Fibroblast of lung (primary cell): ENCODE results near the gene LRRC15. TPM values are rescaled to one million over a fixed set of nuclear protein-coding genes. Genes with fewer than 3 reads are reported as not detected.

ENCODE experiments used
- DNase-seq, 2 donors: peaks; one replicate each; pipeline versions ENCODE4 v3.0.0 to v3.0.0-alpha.2; 2010; ENCODE audit warnings: low read depth in 2 of 2
- H2AFZ ChIP-seq: 2 replicates; pipeline ENCODE4 v1.5.1; 2012; ENCODE audit warnings: low read length, control low read depth, inconsistent platforms
- H3K27ac ChIP-seq: 2 replicates; pipeline ENCODE4 v1.5.1; 2011; ENCODE audit warnings: low read length, control low read depth; ENCODE audit not compliant: insufficient read depth
- H3K27me3 ChIP-seq: 2 replicates; pipeline ENCODE4 v1.5.1; 2011; ENCODE audit warnings: mild to moderate bottlenecking, low read length; ENCODE audit not compliant: control insufficient read depth, insufficient read depth
- H3K36me3 ChIP-seq: 2 replicates; pipeline ENCODE4 v1.5.1; 2011; ENCODE audit warnings: low read length; ENCODE audit not compliant: control insufficient read depth, insufficient read depth
- H3K4me1 ChIP-seq: 2 replicates; pipeline ENCODE4 v1.5.1; 2011; ENCODE audit warnings: low read length; ENCODE audit not compliant: control insufficient read depth, insufficient read depth; ENCODE audit errors: extremely low read depth
- H3K4me2 ChIP-seq: 2 replicates; pipeline ENCODE4 v1.5.1; 2011; ENCODE audit warnings: low read length, control low read depth; ENCODE audit not compliant: insufficient read depth; ENCODE audit errors: extremely low read depth
- H3K4me3 ChIP-seq, 4 experiments: fragments of 200-600 bp in 1 of 4; sonication (generic) in 1 of 4; replicated peaks in 1 of 4; 2 replicates each; pipeline ENCODE4 v1.5.1; 2011 to 2016; ENCODE audit warnings: low read length in 4 of 4, low read depth in 3 of 4, mild to moderate bottlenecking in 3 of 4, control low read depth in 2 of 4, inconsistent platforms in 1 of 4, mixed read lengths in 1 of 4; ENCODE audit not compliant: insufficient read depth in 1 of 4; ENCODE audit errors: control extremely low read depth in 1 of 4
- H3K79me2 ChIP-seq: 2 replicates; pipeline ENCODE4 v1.5.1; 2012; ENCODE audit warnings: mild to moderate bottlenecking, low read length, inconsistent platforms; ENCODE audit not compliant: control insufficient read depth, insufficient read depth
- H3K9ac ChIP-seq: 2 replicates; pipeline ENCODE4 v1.5.1; 2011; ENCODE audit warnings: mild to moderate bottlenecking, low read length, control low read depth; ENCODE audit not compliant: insufficient read depth
- H3K9me3 ChIP-seq: 2 replicates; pipeline ENCODE4 v1.5.1; 2012; ENCODE audit warnings: low read depth, low read length; ENCODE audit not compliant: control insufficient read depth, insufficient read depth
- H4K20me1 ChIP-seq: 2 replicates; pipeline ENCODE4 v1.5.1; 2011; ENCODE audit warnings: low read length; ENCODE audit not compliant: control insufficient read depth, insufficient read depth; ENCODE audit errors: extremely low read depth
- EZH2 ChIP-seq: IDR thresholded peaks from 2 replicates; pipeline ENCODE4 v1.5.1; 2012; ENCODE audit warnings: low read length, control low read depth, mild to moderate bottlenecking; ENCODE audit errors: missing control alignments
- polyA plus RNA-seq, 2 donors: library from polyadenylated mRNA; depleted of rRNA in 1 of 2; stranded (reverse) in 1 of 2; unstranded in 1 of 2; fragments of >200 nt; gene quantifications; 2 replicates each; pipeline ENCODE4 v1.2.1, GENCODE V29; 2011 to 2012; ENCODE audit warnings: missing spikeins in 1 of 2
- total RNA-seq: library from RNA; depleted of rRNA; stranded (reverse); fragments of >200 nt; gene quantifications from 2 replicates; pipeline ENCODE4 v1.2.1, GENCODE V29; 2014
- TF ChIP-seq, protein P1 (sequence below), 2 donors: IDR thresholded peaks in 1 of 2; conservative IDR thresholded peaks in 1 of 2; 1 replicate in 1 of 2; 2 replicates in 1 of 2; pipeline ENCODE4 v1.5.1; 2011 to 2012; ENCODE audit warnings: low read length in 2 of 2, control low read depth in 1 of 2, inconsistent platforms in 1 of 2, low read depth in 1 of 2, mild to moderate bottlenecking in 1 of 2

LRRC15 gene
- total and polyA plus RNA-seq, 2 donors (not counting 1 experiment from before 2014, with no cell fraction given), result 0.58 to 2.3 TPM

- no peaks in the 10 kb centered on the region for H3K36me3 ChIP-seq
- no peaks in the 10 kb centered on the region for H3K9me3 ChIP-seq
- H3K79me2 ChIP-seq, result no peaks in the 10 kb centered on the region
- no peak for DNase-seq
- no peak overlapping the region for H2AFZ ChIP-seq
- no peak overlapping the region for H3K27ac ChIP-seq
- no peak overlapping the region for H3K4me2 ChIP-seq
- no peaks in the 10 kb centered on the region for H4K20me1 ChIP-seq
- TF ChIP-seq, protein P1, sequence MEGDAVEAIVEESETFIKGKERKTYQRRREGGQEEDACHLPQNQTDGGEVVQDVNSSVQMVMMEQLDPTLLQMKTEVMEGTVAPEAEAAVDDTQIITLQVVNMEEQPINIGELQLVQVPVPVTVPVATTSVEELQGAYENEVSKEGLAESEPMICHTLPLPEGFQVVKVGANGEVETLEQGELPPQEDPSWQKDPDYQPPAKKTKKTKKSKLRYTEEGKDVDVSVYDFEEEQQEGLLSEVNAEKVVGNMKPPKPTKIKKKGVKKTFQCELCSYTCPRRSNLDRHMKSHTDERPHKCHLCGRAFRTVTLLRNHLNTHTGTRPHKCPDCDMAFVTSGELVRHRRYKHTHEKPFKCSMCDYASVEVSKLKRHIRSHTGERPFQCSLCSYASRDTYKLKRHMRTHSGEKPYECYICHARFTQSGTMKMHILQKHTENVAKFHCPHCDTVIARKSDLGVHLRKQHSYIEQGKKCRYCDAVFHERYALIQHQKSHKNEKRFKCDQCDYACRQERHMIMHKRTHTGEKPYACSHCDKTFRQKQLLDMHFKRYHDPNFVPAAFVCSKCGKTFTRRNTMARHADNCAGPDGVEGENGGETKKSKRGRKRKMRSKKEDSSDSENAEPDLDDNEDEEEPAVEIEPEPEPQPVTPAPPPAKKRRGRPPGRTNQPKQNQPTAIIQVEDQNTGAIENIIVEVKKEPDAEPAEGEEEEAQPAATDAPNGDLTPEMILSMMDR (conservative IDR thresholded peaks at IDR 0.05 in 1 of 2, IDR thresholded peaks at IDR 0.05 in 1 of 2; ENCODE audit: low read depth in 1 of 2, low read length in 2 of 2), result no peak
- TF ChIP-seq EZH2, result no peak
- H3K4me1 ChIP-seq, result peaks cover 1% of the 10 kb centered on the region
- H3K27me3 ChIP-seq, result no peaks in the 10 kb centered on the region
- H3K9ac ChIP-seq, result no peak overlapping the region
- H3K4me3 ChIP-seq, result no peak overlapping the region
These were observed 21.2 kb downstream of the LRRC15 start for GRCh38 chr3:194348354-194348753.

DNA sequence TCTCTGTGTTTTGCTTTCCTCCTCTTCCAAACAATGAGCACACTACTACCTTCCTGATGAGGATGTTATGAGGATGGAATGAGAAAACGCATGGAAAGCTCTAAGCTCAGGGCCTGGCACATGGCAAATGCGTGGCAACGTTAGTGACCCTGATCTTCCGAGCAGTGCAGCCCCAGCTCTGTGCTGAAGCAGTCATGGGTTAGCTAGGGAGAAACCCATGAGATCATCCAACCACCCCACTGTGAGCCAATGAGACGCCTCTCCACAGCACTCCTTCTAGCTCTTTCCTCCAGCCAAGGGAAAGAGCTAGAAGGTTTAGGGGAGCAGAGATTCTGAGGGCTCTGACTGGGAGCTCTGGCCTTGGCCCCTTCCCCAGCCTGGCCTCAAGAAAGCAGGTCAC, 22.9 kb downstream of the LRRC15 start:
- no peak overlapping the region for H3K4me2 ChIP-seq
- no peak overlapping the region for H2AFZ ChIP-seq
- H3K27ac ChIP-seq, result no peak overlapping the region
- H3K36me3 ChIP-seq, result no peaks in the 10 kb centered on the region
- no peaks in the 10 kb centered on the region for H3K79me2 ChIP-seq
- H3K4me1 ChIP-seq, result peaks cover 2% of the 10 kb centered on the region
- no peak for DNase-seq
- no peak for TF ChIP-seq EZH2
- TF ChIP-seq, protein P1 (conservative IDR thresholded peaks at IDR 0.05 in 1 of 2, IDR thresholded peaks at IDR 0.05 in 1 of 2; ENCODE audit: low read depth in 1 of 2, low read length in 2 of 2), result no peak
- H4K20me1 ChIP-seq, result no peaks in the 10 kb centered on the region
- H3K27me3 ChIP-seq, result no peaks in the 10 kb centered on the region
- no peak overlapping the region for H3K9ac ChIP-seq
- no peak overlapping the region for H3K4me3 ChIP-seq
- no peaks in the 10 kb centered on the region for H3K9me3 ChIP-seq

GRCh38 chr3:194346035-194346434, 23.5 kb downstream of the LRRC15 start:
- no peak overlapping the region for H3K9ac ChIP-seq
- no peak overlapping the region for H3K4me3 ChIP-seq
- H4K20me1 ChIP-seq, result no peaks in the 10 kb centered on the region
- H3K27ac ChIP-seq, result no peak overlapping the region
- DNase-seq, result no peak
- H3K4me2 ChIP-seq, result no peak overlapping the region
- H3K36me3 ChIP-seq, result no peaks in the 10 kb centered on the region
- TF ChIP-seq, protein P1 (conservative IDR thresholded peaks at IDR 0.05 in 1 of 2, IDR thresholded peaks at IDR 0.05 in 1 of 2; ENCODE audit: low read depth in 1 of 2, low read length in 2 of 2), result no peak
- TF ChIP-seq EZH2, result no peak
- no peaks in the 10 kb centered on the region for H3K79me2 ChIP-seq
- no peaks in the 10 kb centered on the region for H3K27me3 ChIP-seq
- no peaks in the 10 kb centered on the region for H3K9me3 ChIP-seq
- peaks cover 2% of the 10 kb centered on the region for H3K4me1 ChIP-seq
- no peak overlapping the region for H2AFZ ChIP-seq
